Loucy (cell line): ENCODE results near the gene RHOT2.

ENCODE experiments used
- H2AFZ ChIP-seq: fragments of 200-600 bp; sonication (generic); 2 replicates; pipeline ENCODE4 v1.6.0; 2016; ENCODE audit warnings: antibody characterized with exemption, mild to moderate bottlenecking, low read length, moderate library complexity
- H3F3A ChIP-seq: fragments of 200-600 bp; 2 replicates; pipeline ENCODE4 v1.6.0; 2016; ENCODE audit warnings: antibody characterized with exemption, low read depth, mild to moderate bottlenecking
- H3K27me3 ChIP-seq: fragments of 200-600 bp; sonication (generic); 2 replicates; pipeline ENCODE4 v1.6.1; 2014; ENCODE audit warnings: low read length, mild to moderate bottlenecking; ENCODE audit not compliant: insufficient read depth, poor library complexity, severe bottlenecking
- H3K36me3 ChIP-seq: fragments of 200-600 bp; sonication (generic); 2 replicates; pipeline ENCODE4 v1.6.1; 2016; ENCODE audit warnings: low read length; ENCODE audit not compliant: insufficient read depth
- H3K4me1 ChIP-seq: fragments of 200-600 bp; sonication (generic); 2 replicates; pipeline ENCODE4 v1.5.1; 2014; ENCODE audit warnings: low read length, mild to moderate bottlenecking; ENCODE audit not compliant: insufficient read depth, poor library complexity, severe bottlenecking
- H3K4me2 ChIP-seq: fragments of 200-600 bp; sonication (generic); 2 replicates; pipeline ENCODE4 v1.6.0; 2014; ENCODE audit warnings: antibody characterized with exemption, low read length, low read depth, mild to moderate bottlenecking; ENCODE audit not compliant: poor library complexity, severe bottlenecking
- H3K4me3 ChIP-seq: fragments of 200-600 bp; sonication (generic); 2 replicates; pipeline ENCODE4 v1.5.1; 2014; ENCODE audit warnings: low read length, mild to moderate bottlenecking, mixed read lengths; ENCODE audit not compliant: poor library complexity, severe bottlenecking
- H3K79me2 ChIP-seq: fragments of 200-600 bp; sonication (generic); 2 replicates; pipeline ENCODE4 v1.6.1; 2014; ENCODE audit warnings: low read length; ENCODE audit not compliant: insufficient read depth
- H3K9ac ChIP-seq: fragments of 200-600 bp; sonication (generic); 2 replicates; pipeline ENCODE4 v1.6.0; 2014; ENCODE audit warnings: mild to moderate bottlenecking, low read depth, low read length, moderate library complexity; ENCODE audit not compliant: poor library complexity, severe bottlenecking
- H3K9me2 ChIP-seq: fragments of 200-600 bp; sonication (generic); replicated peaks from 2 replicates; pipeline ENCODE4 v1.6.1; 2016; ENCODE audit warnings: low read depth, low read length, mixed read lengths
- H3K9me3 ChIP-seq: fragments of 200-600 bp; sonication (generic); 2 replicates; pipeline ENCODE4 v1.6.1; 2014; ENCODE audit warnings: mild to moderate bottlenecking, antibody characterized with exemption, low read length, low read depth; ENCODE audit not compliant: insufficient read depth
- H4K20me1 ChIP-seq: fragments of 200-600 bp; sonication (generic); 2 replicates; pipeline ENCODE4 v1.6.0; 2014; ENCODE audit warnings: antibody characterized with exemption, low read length, mild to moderate bottlenecking; ENCODE audit not compliant: insufficient read depth, poor library complexity, severe bottlenecking
- CTCF ChIP-seq: fragments of 200-600 bp; sonication (generic); conservative IDR thresholded peaks from 2 replicates; pipeline ENCODE4 v1.5.1; 2014; ENCODE audit warnings: mild to moderate bottlenecking, antibody characterized with exemption, low read length
- EZH2phosphoT487 ChIP-seq: fragments of 200-600 bp; IDR thresholded peaks from 2 replicates; pipeline ENCODE4 v1.6.1; 2018; ENCODE audit warnings: antibody characterized with exemption, mild to moderate bottlenecking, moderate library complexity, borderline replicate concordance

RHOT2 gene

GRCh38 chr16:629833-630248 is 38.1 kb upstream of the RHOT2 start:
- H3K9me2 ChIP-seq = no peaks in the 10 kb centered on the region
- no peaks in the 10 kb centered on the region for H3F3A ChIP-seq
- H3K4me2 ChIP-seq = no peak overlapping the region
- peaks cover 3% of the 10 kb centered on the region; the same call in 1 of the 2 replicates for H3K79me2 ChIP-seq
- no peak for TF ChIP-seq EZH2phosphoT487
- TF ChIP-seq CTCF = no peak
- H3K9ac ChIP-seq = no peak overlapping the region
- H3K4me1 ChIP-seq = no peaks in the 10 kb centered on the region
- H2AFZ ChIP-seq = no peak overlapping the region
- H3K9me3 ChIP-seq = no peaks in the 10 kb centered on the region
- no peaks in the 10 kb centered on the region for H3K36me3 ChIP-seq
- no peak overlapping the region for H3K4me3 ChIP-seq
- H4K20me1 ChIP-seq = no peaks in the 10 kb centered on the region
- no peaks in the 10 kb centered on the region for H3K27me3 ChIP-seq

GRCh38 chr16:630249-630814 is 37.6 kb upstream of the RHOT2 start:
- Histone ChIP-seq H3K79me2 (peaks cover 8% of the 10 kb centered on the region), H3K4me2 (no peak overlapping the region), H3K9me3 (no peaks in the 10 kb centered on the region), H3F3A (no peaks in the 10 kb centered on the region), H3K36me3 (no peaks in the 10 kb centered on the region), H3K27me3 (no peaks in the 10 kb centered on the region), H3K4me3 (no peak overlapping the region), H3K9ac (no peak overlapping the region), H4K20me1 (no peaks in the 10 kb centered on the region), H3K9me2 (no peaks in the 10 kb centered on the region), H2AFZ (no peak overlapping the region), H3K4me1 (no peaks in the 10 kb centered on the region)
- TF ChIP-seq CTCF = no peak
- no peak for TF ChIP-seq EZH2phosphoT487

- Histone ChIP-seq H4K20me1 (no peaks in the 10 kb centered on the region), H3K36me3 (no peaks in the 10 kb centered on the region), H3K27me3 (no peaks in the 10 kb centered on the region), H3K4me1 (no peaks in the 10 kb centered on the region), H3K4me3 (no peak within 1 kb of the TSS), H3K9me2 (no peaks in the 10 kb centered on the region), H2AFZ (no peak within 1 kb of the TSS), H3K4me2 (no peak within 1 kb of the TSS), H3K9ac (no peak within 1 kb of the TSS), H3K79me2 (peaks cover 14% of the 10 kb centered on the region), H3F3A (no peaks in the 10 kb centered on the region), H3K9me3 (no peaks in the 10 kb centered on the region)
- TF ChIP-seq CTCF (no peak), EZH2phosphoT487 (no peak)
Observed at GRCh38 chr16:630815-631405, 37.0 kb upstream of the RHOT2 start, which contains the start of gene WFIKKN1. Gene WFIKKN1 (plus strand): TSS chr16:630985. CDS start chr16:631254, 269 bp downstream.
